ENCODE results near the gene MIAT. TPM values are rescaled to one million over a fixed set of nuclear protein-coding genes. Genes with fewer than 3 reads are reported as not detected.

MIAT gene
- total and polyA plus RNA-seq, 2 of the 8 experiments (the other 6 are each of a cell fraction or from before 2014, with no cell fraction given): 27.6 to 36.0 TPM

GRCh38 chr22:26672590-26673468 lies 15.4 kb downstream of the MIAT start (continued):
- no peak for TF ChIP-seq CHD7 (IDR thresholded peaks at IDR 0.05; ENCODE audit: insufficient replicate concordance, low read length)
- TF ChIP-seq SIX5 (IDR thresholded peaks at IDR 0.05; ENCODE audit: low read depth, low read length): no peak
- peak; percentile 31 for TF ChIP-seq SAP30 (IDR thresholded peaks at IDR 0.05; ENCODE audit: insufficient read depth, insufficient replicate concordance, low read length)
- no peak for TF ChIP-seq JUN (IDR thresholded peaks at IDR 0.05; ENCODE audit: low read depth, low read length)
- peak; percentile 75; the same call in 1 of the 2 replicates for TF ChIP-seq POLR2AphosphoS5 (IDR thresholded peaks at IDR 0.05; ENCODE audit: low read depth, low read length)
- 0 out of 2 replicates have a peak, but pooled peaks have one; percentile 13 for TF ChIP-seq E2F6 (IDR thresholded peaks at IDR 0.05)
- no peak for TF ChIP-seq ATF3 (IDR thresholded peaks at IDR 0.05; ENCODE audit: insufficient read depth, low read depth, low read length)
- peak; percentile 49; the same call in 1 of the 2 replicates for TF ChIP-seq RBBP5 (IDR thresholded peaks at IDR 0.05; ENCODE audit: borderline replicate concordance, low read depth, low read length)

Measured in H1 (cell line).